ENCODE results near the gene RALGAPA2. TPM values are rescaled to one million over a fixed set of nuclear protein-coding genes. Genes with fewer than 3 reads are reported as not detected.

RALGAPA2 gene
- total RNA-seq, 1 donor from 2014 or later, result 17.2 TPM

DNA sequence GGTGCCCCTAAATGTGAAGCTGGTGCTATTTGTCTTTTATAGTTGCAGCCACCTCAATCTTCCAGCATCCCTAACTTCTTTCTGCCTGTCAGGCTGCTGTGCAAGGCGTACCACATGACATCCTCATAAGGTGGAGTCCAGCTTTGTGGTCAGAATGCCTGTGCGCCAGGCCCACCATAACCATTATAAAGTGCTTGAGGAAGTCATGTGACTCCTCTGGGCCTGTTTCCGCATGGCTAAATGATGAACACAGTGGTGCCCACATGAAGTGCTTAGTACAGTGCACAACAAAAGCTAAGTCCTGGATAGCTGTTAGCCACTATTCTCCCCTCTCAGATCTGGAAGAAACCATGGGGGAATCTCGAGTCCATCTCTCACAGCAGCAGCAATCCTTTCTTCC lies 268.9 kb downstream of the RALGAPA2 start:
- intact Hi-C loops (cut with micrococcal nuclease), result no loop called here

DNA sequence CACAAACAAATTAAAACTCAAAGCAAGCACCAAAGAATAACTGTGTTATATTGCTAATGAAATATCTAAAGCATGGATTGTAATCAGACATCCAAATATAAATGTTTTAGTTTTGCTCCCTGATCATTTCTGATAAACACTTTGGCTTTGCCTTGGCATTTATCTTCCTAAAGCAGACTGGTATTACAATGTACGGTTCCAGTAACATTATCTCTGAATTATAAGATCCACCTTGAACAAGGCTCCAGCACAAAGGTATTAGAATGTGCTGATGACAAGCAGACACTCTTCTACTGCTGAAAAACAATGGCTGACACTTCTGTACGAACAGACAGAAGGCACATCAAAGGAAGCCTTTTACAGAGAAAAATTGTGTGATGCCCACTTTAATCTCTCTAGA lies 270.0 kb downstream of the RALGAPA2 start:
- intact Hi-C loops (cut with micrococcal nuclease), result no loop called here

DNA sequence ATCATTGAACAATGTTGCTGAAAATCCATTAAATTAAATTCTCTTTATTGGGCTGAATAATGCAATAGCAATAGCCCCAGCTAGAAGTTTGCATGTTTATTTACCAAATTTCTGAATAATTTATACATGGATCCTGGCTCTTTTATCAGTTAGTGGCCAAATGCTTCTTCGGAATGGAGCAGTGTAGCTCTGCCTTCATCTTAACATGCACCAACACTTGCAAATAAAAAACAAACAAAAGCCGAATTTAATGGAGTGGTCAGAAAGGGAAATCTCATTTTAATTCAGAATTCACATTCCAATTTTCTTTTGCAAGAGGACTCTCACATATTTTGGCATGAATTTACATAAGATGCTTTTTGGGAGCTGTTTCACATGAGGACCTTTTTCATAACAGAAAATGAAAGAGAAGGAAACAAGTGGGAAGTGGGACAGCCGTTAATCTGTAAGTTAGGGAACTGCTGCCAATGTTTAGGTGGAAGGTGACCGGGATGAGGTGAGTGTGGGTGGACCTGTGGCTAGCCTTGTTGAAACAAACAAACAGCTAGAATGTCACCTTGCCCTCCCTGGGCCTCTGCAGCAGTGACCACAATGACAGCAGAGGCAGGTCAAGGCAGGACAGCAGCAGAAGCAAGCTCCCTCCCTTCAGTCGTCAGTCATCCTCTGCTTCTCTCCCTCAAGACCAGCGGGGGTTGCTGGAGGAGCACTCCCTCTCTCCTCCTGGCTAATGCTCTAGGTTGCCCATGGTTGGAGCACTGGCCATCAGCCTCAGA lies 271.4 kb downstream of the RALGAPA2 start:
- intact Hi-C loops (cut with micrococcal nuclease), result no loop called here

DNA sequence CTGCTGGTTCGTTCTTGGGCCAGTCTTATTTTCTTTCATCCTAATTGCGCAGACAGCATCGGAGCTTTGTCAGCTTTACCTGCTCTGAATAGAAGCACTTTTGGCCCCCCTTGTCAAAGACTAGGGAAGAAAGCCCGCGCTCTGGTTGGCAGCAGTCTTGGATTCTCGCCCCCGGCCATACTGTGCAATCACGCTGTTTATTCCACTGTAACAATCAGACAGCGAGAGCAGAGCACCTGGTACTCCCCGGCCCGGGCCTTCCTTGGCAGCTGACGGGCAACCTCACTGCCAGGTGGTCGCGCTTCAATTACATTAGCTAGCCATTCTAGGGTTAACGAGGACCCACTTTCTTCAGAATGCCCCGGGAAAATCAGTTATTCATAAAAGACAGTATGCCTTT lies 272.0 kb downstream of the RALGAPA2 start:
- intact Hi-C loops (cut with micrococcal nuclease), result no loop called here

DNA sequence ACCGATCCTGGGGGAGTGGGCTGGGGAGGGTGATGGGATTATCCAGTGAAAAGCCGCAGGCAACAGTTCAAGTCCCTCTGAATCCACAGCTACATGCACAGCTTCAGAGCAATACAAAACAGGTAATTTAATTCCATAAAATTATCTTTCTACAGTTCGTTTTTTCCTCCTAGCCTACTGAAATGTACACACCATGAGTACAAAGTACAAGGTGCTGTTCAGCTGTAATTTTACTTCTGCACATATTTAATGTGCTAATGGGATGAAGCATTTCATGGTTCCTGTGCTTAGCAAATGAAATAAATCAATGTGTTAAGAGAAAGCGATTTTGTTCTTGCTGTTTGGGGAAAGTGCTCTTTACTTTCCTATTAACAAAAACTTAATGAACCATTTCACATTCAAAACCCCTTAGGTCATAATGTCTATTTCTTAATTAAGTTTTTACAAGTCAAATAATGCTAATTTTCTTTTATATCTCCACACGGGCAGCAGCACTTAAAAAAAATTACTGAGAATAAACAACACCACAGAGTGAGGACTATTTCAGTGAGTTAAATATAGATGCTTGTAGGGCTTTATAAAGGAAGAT lies 272.7 kb downstream of the RALGAPA2 start:
- intact Hi-C loops (cut with micrococcal nuclease), result no loop called here

DNA sequence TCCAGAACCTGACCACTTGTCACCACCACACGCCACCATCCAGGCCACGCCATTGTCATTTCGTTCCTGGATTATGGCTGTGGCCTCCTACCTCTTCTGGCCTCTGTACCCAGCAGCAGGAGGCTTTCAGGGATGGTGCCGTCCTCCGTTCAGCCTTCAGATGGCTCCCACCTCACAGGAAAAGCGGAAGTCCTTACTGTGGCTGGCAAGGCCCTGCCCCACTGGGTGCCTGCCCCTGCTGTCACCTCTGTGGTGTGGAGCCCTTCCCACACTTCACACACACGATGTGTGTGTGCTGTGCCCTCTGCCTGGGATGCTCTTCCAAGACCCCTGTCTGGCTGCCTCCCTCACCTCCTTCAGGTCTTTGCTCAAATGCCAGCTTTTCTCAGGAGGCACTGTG lies 275.1 kb downstream of the RALGAPA2 start:
- intact Hi-C loops (cut with micrococcal nuclease), result no loop called here

DNA sequence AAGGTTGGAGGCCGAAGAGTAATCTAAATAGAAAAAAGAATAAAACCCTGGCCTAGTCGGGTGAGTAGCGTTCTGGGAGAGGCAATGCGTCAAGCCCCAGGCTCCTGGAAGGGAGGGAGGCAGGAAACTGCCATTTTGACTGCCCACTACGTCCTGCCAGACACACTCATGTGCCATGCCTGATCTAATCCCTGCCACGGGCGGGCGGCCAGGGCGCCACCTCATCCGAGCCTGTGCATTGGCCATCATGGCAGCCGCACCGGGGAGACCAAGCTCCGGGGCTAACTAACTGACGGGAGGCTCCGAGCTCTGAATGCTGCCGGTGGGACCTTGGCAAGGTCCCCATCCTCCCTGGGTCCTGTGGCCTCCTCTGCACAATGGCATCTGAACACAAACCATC lies 275.8 kb downstream of the RALGAPA2 start:
- intact Hi-C loops (cut with micrococcal nuclease), result no loop called here

DNA sequence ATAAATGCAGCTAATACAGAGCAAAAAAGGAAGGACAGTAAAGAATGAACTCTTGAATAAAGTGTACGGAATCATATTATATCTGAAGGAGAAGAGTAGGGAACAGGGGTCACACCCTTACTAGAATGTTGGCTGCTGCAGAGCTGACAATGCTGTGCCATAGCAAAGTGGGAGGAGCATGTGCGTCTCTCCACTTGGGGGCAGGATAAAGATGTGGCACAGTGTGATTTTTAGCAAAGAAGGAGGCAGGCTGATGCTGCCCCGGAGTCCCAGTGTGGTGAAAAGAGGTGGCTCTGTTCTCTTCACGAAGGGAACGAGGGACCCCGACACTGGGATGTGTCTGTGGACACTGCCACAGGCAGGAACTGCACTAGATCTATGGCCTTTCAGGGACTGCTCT lies 277.0 kb downstream of the RALGAPA2 start:
- intact Hi-C loops (cut with micrococcal nuclease), result no loop called here

DNA sequence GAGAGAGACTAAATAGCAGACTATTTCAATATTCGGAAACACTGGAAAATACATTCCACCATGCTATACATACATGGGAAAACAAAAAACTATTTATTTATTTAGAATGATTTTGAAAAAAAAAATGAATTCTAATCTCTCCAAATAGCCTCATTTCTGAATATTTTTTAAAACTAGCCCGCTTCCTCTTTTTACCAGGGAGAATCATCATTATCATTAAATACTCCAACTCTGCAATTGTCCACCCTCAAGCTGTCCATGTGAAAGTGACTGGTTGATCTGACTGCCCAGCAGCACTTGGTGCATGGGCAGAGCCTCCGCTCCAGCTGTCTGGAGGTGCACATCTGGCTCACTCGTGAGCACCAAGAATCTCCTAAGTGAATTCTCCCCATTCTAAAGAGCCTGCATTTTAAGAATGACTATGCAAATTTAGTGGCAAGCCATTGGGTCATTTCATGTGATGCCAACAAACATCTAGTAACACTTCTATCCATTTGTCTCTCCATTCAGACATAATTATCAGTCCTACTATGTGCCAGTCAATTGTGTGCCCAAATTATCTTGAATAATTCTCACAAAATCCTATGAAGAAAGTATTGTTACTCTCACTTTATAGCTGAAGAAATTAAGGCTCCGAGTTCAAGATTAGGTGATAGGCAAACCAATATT lies 279.7 kb downstream of the RALGAPA2 start:
- intact Hi-C loops (cut with micrococcal nuclease), result no loop called here

DNA sequence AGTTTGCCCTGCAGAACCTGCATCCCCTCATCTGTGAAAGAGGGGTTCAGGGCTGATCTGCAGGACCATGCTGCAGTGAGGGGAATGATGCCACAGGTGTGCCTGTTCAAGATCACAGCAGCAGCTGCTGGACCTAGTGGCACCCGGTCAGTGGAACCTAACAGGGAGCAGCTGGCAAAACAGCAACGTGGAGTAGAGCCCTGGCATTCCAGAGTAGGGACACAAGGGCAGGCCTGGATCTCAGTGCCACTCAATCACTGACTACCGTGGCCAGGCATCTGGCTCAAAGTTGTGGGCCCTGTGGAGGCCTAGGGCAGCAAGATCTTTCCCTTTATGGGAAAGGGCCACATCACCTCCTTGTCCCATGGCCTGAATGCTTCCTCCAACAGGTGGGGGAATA lies 282.4 kb downstream of the RALGAPA2 start:
- intact Hi-C loops (cut with micrococcal nuclease), result no loop called here

DNA sequence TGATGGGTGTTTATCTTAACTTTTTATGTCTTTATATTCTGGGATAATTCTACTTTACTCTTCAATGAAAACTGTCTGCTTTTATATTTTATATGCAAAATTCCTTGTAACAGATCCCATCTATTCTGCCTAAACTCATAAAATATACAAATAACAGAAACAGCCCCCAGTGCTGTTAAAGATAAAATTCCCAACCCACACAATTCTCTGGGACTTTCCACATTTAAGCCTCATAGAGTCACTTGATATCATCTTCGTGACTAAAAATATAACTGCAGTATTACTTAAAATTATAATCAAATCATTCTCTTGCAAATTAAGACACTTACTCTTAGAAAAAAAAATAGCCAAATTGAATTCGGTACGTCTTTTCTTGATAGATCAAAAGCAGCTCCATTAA lies 284.4 kb downstream of the RALGAPA2 start:
- intact Hi-C loops (cut with micrococcal nuclease), result no loop called here

DNA sequence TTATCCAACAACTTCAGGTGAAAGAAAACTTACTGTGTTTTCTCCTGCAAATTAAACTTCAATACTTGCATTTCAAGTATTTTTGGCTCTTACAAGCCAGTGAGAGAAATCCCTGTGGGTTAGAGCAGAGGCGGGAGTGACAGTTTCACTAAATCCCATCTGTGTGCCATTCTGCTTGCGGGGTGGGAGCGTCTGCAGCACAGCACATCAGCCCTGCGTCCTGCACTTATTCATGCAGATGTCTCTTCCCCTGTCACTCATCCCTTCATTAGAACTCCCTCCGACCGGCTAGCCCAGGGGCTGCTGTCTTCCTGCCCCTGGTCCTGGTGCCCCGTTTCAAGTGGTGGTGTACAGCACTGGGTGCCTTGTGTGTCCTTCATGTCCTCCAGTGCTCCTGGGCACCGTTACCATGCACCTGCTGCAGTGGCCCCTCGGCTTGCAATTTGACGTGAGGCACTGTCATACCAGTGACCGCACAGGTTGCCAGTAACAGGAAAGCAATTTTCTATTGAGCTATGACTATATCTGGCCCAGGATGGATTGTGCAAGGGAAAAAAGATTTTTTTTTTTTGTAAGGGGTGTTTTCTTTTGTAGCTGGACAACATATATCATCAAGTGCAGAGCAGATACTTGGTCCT lies 285.1 kb downstream of the RALGAPA2 start:
- intact Hi-C loops (cut with micrococcal nuclease), result no loop called here

DNA sequence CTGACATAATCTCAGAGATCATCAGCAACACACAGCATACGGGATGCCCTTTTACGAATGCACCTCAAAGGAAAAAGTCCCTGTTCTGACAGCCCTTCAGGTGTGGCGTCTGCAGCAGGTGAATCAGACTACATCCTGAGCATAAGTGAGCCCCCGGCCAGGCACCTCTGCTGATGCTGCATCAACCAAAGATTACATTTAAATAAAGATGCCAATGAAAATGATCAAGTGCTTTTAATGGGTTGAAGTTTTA lies 285.9 kb downstream of the RALGAPA2 start:
- intact Hi-C loops (cut with micrococcal nuclease), result no loop called here

DNA sequence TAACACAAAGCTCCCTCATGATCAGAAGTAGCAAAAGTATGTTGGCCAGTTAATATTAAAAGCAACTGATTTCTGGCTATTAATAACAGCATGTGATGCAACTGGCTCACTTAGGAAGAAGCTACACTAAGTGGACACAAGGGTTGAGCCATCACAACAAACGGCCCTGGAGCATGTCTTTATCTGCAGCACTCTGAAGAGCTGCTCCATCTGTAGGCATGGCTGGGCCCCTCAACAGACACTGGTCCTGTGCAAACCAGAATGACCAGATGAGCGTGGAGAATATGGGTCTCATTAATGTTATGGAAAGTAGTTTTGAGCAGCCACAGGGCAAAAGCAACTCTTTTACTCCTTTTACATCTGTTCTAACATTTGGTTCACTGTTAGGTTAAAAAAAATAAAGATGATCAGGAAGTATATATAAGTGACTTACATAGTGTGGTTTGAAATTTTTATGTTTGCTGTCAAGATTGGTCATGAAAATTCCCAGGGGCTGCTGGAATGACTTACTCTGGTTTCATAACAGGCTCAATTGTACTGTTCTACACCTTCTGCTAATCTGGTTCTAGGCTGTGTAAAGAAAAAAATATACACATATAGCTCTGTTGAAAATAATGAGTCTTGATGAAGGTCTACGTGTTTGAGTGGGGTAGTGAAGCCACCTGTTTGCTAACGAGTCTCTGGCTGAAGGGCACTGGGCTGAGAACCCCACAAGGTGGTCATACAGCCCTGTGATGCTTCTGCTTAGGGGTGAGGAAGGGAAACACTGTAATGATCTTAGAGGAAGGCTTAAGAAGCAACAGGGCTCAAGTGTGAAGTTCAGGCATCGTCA lies 286.4 kb downstream of the RALGAPA2 start:
- intact Hi-C loops (cut with micrococcal nuclease), result no loop called here

DNA sequence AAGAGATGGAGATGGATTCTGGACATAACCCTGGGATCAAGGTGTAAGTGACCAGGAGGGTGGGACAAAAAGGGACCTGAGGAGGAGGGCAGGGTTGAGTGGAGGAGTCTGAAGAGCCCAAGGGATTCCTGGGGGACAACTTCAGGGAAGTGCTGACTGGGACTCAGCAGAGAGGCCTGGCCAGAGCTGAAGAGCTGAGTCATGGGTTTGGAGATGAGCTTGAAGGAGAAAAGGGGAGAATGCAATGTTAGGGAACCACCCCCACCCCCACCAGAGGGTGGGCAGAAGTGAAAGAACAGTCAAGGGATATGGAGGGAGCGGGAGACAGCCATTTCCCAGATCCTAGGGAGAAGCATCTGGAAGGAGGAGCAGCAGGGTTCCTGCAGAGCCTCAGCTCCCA lies 289.3 kb downstream of the RALGAPA2 start:
- intact Hi-C loops (cut with micrococcal nuclease), result no loop called here

DNA sequence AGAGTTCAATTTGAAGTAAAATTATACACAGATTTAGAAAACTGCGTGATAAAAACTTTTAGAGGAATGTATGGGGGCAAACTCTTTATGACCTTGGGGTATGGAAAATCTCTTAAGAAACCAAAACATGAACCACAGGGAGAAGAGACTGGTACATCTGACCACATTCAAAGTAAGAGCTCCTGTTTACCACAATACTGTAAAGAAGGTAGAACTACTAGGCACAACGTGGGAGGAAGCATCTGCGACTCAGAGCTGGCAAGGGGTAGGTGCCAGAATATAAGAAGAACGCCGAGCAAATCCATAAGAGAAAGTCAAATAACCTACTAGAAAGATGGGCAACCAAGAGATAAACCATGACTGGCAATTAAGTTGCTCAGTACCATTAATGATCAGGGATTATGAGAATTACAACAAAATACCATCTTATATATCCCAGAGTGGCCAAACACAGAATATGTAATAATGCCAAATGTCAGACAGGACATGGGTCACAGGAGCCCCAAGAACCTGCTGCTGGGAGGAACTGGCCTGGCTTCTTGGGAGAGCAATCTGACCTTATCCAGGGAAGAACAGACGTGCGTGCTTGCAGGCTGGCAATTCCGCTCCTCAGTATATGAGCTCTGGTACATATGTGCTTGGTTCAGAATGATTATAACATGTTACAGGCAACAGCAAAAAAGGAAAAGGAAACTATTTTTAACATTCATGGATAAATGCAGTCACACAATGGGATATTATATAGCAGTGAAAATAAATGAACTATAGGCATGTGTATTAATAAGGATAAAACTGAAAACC lies 294.4 kb downstream of the RALGAPA2 start:
- intact Hi-C loops (cut with micrococcal nuclease), result no loop called here

DNA sequence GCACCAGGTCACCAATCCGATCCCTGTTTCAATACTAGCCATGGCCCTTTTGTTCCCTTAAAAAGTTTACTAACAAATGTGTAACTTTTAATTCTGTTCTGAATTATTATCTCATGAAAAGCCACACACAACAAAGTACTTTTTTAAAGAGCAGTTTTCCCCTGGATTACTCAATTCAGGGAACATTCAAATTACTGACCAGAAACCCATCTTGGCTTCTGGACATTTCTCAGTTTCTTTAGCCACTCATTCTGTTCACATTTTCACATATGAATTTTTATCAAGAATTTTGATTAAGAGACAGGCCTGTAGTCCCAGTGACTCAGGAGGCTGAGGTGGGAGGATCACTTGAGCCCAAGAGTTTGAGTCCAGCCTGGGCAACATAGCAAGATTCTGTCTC lies 297.1 kb downstream of the RALGAPA2 start:
- intact Hi-C loops (cut with micrococcal nuclease), result no loop called here

DNA sequence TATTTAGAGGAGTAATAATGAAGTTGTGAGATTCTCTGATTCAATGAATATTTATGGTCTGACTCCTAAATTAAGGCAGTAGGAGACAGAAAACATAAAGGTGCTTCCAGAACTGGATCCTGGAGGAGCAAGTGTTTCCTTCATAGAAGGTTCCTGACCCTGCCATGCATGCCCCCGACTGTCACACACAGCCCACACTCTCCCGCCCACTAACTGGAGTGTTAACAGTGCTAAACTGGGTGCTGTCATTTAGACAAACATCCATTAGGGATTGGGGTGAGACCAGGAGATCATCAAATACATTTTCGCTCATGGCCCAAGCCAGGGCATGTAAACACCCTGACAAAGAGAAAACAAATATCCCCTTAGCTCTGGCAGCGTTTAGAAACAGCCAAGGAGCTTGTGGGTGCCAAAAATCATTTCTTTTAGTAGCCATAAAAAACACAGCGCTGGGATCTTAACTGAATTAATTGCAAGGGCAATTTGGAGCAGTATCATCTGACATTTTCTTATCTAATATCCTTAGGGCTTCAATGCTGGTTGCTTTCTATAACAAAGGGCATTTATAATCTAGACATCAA lies 297.7 kb downstream of the RALGAPA2 start:
- intact Hi-C loops (cut with micrococcal nuclease), result no loop called here

DNA sequence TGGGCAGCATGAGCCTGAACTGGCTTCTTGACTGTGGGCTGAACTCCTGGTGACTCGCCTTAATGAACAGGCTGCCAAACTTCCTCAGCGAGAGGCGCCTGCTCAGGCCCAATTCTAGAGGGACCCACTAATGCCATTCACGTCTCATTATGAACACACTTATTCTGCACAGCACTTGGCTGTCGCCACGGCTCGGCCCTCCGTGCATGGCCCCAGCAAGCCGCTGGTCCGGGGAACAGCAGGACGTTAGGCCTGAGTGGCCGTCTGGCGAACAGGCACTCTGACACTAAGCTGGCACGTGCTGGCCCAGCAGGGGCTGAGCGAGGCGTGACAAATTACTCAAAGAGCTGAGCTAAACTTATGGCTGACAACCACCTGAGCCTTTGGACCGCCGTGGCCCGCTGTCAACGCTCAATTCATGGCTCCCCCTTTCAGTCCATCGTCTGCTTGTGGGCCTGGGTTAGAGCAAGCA lies 298.6 kb downstream of the RALGAPA2 start:
- intact Hi-C loops (cut with micrococcal nuclease), result no loop called here

DNA sequence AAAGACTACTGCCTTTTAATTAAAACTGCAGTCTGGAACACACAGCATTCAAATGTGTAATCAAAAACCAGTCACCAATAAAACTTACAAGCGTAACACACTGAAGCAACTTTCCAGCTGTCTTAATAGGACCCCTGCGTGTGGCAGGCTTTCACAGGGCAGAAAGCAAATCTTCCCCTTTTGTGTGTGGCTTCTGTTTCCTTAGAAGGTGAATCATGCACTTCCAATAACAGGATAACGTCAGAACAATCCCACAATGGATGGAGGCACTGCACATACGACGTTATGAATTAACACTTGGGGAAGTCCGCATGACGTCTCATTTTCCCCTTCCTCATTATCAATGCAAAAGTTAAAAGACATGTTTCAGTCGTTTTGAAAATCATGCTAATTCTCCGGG lies 299.7 kb downstream of the RALGAPA2 start:
- intact Hi-C loops (cut with micrococcal nuclease), result no loop called here
